Left lung (tissue), 10 donors: Measurements from ENCODE around the gene FCAMR. TPM values are rescaled to one million over a fixed set of nuclear protein-coding genes. Genes with fewer than 3 reads are reported as not detected.

Source experiments
- ATAC-seq: fragments of 200-7000 bp; cut with Tn5 transposase; one replicate; pipeline ENCODE4 v1.9.1; 2020; ENCODE audit warnings: moderate library complexity
- DNase-seq, 4 donors: peaks; one replicate each; pipeline ENCODE4 v3.0.0-alpha.2; 2013 to 2020
- H3K27ac ChIP-seq, 2 donors: fragments of 200-600 bp; sonication (generic) in 1 of 2; one replicate each; pipeline versions ENCODE4 v1.5.0 to v1.8.0; 2020 to 2021
- H3K27me3 ChIP-seq, 2 donors: fragments of 200-600 bp; sonication (generic) in 1 of 2; one replicate each; pipeline versions ENCODE4 v1.5.0 to v1.8.0; 2020 to 2021
- H3K36me3 ChIP-seq, 2 donors: fragments of 200-600 bp; sonication (generic) in 1 of 2; one replicate each; pipeline versions ENCODE4 v1.5.0 to v1.8.0; 2020 to 2021
- H3K4me1 ChIP-seq, 2 donors: fragments of 200-600 bp; one replicate each; pipeline ENCODE4 v1.8.0; 2021
- H3K4me3 ChIP-seq, 2 donors: fragments of 200-600 bp; sonication (generic) in 1 of 2; one replicate each; pipeline versions ENCODE4 v1.5.0 to v1.8.0; 2020 to 2021; ENCODE audit warnings: mild to moderate bottlenecking in 1 of 2
- H3K9me3 ChIP-seq, 2 donors: fragments of 200-600 bp; sonication (generic) in 1 of 2; one replicate each; pipeline versions ENCODE4 v1.5.0 to v1.8.0; 2020 to 2021
- intact Hi-C, 2 donors: fragments of 100-400 bp; cut with DNase I; formaldehyde crosslinking; loops; one replicate each; pipeline versions ENCODE4 v1.11.2 to v1.14.2; 2022
- polyA plus RNA-seq, 6 donors: library from polyadenylated mRNA; unstranded; fragments of 120-200 nt; gene quantifications; one replicate each; pipeline ENCODE4 v1.2.1, GENCODE V29; 2013; ENCODE audit not compliant: insufficient read length in 6 of 6
- total RNA-seq, 2 donors: library from RNA; stranded (reverse); fragmentation: NEBNext Ultra II Directional; extraction: Animal tissue kit (Norgen Biotek cat#: 25700); gene quantifications; one replicate each; pipeline ENCODE4 v1.2.1, GENCODE V29; 2021
- TF ChIP-seq, protein P1 (sequence below), 2 donors: fragments of 200-600 bp; sonication (generic) in 1 of 2; IDR thresholded peaks; one replicate each; pipeline versions ENCODE4 v1.5.0 to v1.8.0; 2021; ENCODE audit warnings: antibody characterized with exemption in 2 of 2
- donor health status: DM: no; HTN: yes; CAD: no.
- donor health status: DM: no; HTN: no; CAD: no.

FCAMR gene
- total and polyA plus RNA-seq, 8 donors: 0.07 to 0.18 (median 0.07) TPM; not detected in 5

DNA sequence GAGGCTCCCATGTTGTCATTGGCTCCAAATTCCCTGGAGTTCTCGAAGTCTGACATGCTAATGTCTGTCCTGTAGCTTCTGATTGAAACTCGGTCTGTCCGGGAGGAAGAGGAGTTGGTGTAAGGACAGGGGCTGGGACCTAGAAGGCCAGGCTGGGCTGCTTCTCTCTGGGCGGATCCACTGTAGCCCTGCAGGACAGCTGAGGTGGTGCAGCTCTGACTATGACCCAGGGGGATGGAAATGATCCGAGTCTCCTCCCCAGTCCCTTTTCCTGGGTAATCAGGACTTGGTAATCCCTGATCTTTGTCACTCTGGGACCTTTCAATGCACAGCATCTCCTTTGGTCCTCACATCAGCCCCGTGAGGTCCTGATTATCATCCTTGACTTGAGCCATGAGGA is 38.6 kb downstream of the FCAMR start:
- H3K4me1 ChIP-seq: peaks cover 0 to 5% of the 10 kb centered on the region in 2 donors
- H3K27me3 ChIP-seq: peaks cover 0 to 3% of the 10 kb centered on the region in 2 donors
- no peak overlapping the region for H3K27ac ChIP-seq
- DNase-seq: no peak
- no peak overlapping the region for H3K4me3 ChIP-seq
- intact Hi-C loops: no loop called here
- peaks cover 0 to 5% of the 10 kb centered on the region in 2 donors for H3K36me3 ChIP-seq
- TF ChIP-seq, protein P1, sequence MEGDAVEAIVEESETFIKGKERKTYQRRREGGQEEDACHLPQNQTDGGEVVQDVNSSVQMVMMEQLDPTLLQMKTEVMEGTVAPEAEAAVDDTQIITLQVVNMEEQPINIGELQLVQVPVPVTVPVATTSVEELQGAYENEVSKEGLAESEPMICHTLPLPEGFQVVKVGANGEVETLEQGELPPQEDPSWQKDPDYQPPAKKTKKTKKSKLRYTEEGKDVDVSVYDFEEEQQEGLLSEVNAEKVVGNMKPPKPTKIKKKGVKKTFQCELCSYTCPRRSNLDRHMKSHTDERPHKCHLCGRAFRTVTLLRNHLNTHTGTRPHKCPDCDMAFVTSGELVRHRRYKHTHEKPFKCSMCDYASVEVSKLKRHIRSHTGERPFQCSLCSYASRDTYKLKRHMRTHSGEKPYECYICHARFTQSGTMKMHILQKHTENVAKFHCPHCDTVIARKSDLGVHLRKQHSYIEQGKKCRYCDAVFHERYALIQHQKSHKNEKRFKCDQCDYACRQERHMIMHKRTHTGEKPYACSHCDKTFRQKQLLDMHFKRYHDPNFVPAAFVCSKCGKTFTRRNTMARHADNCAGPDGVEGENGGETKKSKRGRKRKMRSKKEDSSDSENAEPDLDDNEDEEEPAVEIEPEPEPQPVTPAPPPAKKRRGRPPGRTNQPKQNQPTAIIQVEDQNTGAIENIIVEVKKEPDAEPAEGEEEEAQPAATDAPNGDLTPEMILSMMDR (IDR thresholded peaks at IDR 0.05): no peak
- ATAC-seq: no peak
- H3K9me3 ChIP-seq: no peaks in the 10 kb centered on the region

DNA sequence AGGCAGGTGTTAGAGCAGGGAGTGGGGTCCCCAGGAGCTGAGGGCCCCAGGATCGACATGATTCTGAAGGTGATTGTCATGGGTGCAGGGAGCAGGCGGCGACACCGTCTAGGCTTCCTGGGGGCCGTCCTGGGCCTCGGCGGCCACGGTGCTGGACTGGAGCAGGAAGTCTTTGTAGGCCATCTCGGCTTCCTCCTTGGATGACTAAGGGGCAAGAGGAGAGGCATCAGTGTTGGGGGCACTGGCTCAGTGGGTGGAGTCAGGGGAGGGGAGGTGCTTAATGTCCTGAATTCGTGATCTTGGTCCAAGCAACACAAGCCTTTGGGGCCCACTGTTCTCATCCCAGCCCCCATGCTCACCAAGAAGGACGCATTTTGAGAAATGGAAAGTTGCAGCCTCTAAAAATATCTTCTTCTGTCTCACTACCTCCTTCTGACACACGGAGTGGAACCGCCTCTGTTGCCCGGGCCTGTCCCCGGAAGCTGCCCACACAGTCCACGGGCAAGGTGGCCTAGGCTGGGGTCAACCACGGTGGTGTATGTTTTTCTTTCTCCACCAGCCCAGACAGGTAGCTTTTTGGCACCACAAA is 40.0 kb downstream of the FCAMR start:
- TF ChIP-seq, protein P1 (IDR thresholded peaks at IDR 0.05): no peak
- Histone ChIP-seq H3K9me3 (no peaks in the 10 kb centered on the region), H3K27me3 (no peaks in the 10 kb centered on the region), H3K36me3 (peaks cover 0 to 5% of the 10 kb centered on the region in 2 donors), H3K4me3 (no peak overlapping the region), H3K27ac (no peak overlapping the region), H3K4me1 (peaks cover 0 to 5% of the 10 kb centered on the region in 2 donors)
- ATAC-seq: peak; percentile 24
- intact Hi-C loops: no loop called here
- DNase-seq: no peak

DNA sequence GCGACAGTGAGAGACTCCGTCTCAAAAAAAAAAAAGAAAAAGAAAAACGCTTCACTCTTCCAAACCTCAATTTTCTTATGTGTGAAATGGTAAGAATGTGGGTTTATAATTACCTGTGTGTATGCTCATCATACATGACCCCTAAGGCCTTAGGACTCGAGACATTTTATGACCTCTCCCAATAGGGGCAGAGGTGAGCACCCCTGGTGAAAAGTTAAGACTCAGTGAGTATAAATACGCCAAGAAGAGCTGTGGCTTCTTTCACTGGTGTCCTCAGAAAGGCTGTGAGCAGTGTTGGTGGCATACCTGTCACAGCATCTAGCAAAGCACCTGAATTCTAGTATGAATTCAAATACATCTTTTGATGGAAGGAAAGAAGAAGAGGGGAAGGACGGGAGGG is 40.7 kb downstream of the FCAMR start:
- no peak for ATAC-seq
- no peak overlapping the region for H3K27ac ChIP-seq
- no peaks in the 10 kb centered on the region for H3K27me3 ChIP-seq
- TF ChIP-seq, protein P1 (IDR thresholded peaks at IDR 0.05): no peak
- peaks cover 0 to 5% of the 10 kb centered on the region in 2 donors for H3K4me1 ChIP-seq
- no peaks in the 10 kb centered on the region for H3K9me3 ChIP-seq
- DNase-seq: no peak
- H3K36me3 ChIP-seq: peaks cover 0 to 5% of the 10 kb centered on the region in 2 donors
- intact Hi-C loops: no loop called here
- H3K4me3 ChIP-seq: no peak overlapping the region

DNA sequence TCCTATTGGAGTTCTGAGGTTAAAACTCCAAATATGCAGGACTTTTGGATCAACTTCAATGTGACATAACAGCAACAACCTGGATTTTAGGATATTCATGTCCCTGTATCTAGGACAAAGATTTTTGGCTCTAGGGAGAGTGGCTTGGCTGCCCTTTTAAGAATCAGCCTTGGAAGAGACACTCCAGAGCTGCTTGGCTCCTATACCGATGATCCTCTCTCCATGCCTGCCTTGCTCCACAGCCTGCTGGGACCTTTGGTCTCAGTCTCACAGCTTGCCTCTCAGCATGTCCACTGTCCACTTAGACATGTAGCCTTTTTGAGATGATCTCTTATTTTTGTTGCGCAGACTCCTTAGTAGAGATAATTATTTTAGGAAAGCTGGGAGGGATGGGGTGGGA is 44.0 kb downstream of the FCAMR start:
- H3K4me1 ChIP-seq: peaks cover 4 to 29% of the 10 kb centered on the region in 2 donors
- intact Hi-C loops: no loop called here
- ATAC-seq (no peak), DNase-seq (no peak)
- peaks cover 0 to 5% of the 10 kb centered on the region in 2 donors for H3K36me3 ChIP-seq
- H3K9me3 ChIP-seq: no peaks in the 10 kb centered on the region
- H3K27ac ChIP-seq: no peak overlapping the region
- TF ChIP-seq, protein P1 (IDR thresholded peaks at IDR 0.05): no peak
- no peak overlapping the region for H3K4me3 ChIP-seq
- no peaks in the 10 kb centered on the region for H3K27me3 ChIP-seq

DNA sequence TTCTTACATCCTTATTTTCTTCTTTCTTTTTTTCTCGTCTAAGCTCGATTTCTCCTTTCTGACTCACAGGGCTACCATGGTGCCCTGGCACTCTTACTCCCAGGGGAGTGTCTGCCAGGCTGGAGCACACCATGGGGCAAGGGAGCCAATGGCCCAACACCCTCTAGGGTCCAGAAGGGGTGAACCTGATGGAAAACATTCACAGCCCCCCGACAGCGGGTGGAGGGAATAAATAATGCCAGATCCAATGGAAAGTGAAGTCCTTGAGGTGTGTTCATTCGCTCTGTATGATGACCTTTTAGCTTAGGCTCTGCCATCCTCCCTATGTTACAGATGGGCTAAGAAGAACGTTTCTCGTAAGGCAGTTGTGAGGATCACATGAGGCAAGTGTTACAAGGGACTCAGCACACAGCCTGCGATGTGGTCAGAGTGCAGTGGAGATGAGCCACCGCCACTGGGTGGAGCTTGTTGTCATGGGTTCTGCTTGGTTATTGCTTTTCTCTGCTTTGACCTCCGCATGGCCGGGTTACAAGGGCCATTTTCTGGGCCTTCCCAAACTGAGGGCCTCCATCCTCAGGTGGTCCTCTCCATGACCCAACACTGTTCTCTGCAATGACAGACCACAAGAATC is 45.0 kb downstream of the FCAMR start:
- no peak overlapping the region for H3K27ac ChIP-seq
- peaks cover 0 to 2% of the 10 kb centered on the region in 2 donors for H3K36me3 ChIP-seq
- H3K4me3 ChIP-seq: no peak overlapping the region
- TF ChIP-seq, protein P1 (IDR thresholded peaks at IDR 0.05): no peak
- intact Hi-C loops: no loop called here
- no peaks in the 10 kb centered on the region for H3K9me3 ChIP-seq
- H3K4me1 ChIP-seq: peaks cover 4 to 29% of the 10 kb centered on the region in 2 donors
- no peaks in the 10 kb centered on the region for H3K27me3 ChIP-seq
- DNase-seq (peak in 1 of 4 donors; percentile 79), ATAC-seq (peak; percentile 41)
